ENCODE data around the gene BBC3. TPM values are rescaled to one million over a fixed set of nuclear protein-coding genes. Genes with fewer than 3 reads are reported as not detected.

BBC3 gene
- polyA plus RNA-seq, 2 of the 4 experiments (the other 2 are of a cell fraction) = 6.0 to 8.9 TPM

DNA sequence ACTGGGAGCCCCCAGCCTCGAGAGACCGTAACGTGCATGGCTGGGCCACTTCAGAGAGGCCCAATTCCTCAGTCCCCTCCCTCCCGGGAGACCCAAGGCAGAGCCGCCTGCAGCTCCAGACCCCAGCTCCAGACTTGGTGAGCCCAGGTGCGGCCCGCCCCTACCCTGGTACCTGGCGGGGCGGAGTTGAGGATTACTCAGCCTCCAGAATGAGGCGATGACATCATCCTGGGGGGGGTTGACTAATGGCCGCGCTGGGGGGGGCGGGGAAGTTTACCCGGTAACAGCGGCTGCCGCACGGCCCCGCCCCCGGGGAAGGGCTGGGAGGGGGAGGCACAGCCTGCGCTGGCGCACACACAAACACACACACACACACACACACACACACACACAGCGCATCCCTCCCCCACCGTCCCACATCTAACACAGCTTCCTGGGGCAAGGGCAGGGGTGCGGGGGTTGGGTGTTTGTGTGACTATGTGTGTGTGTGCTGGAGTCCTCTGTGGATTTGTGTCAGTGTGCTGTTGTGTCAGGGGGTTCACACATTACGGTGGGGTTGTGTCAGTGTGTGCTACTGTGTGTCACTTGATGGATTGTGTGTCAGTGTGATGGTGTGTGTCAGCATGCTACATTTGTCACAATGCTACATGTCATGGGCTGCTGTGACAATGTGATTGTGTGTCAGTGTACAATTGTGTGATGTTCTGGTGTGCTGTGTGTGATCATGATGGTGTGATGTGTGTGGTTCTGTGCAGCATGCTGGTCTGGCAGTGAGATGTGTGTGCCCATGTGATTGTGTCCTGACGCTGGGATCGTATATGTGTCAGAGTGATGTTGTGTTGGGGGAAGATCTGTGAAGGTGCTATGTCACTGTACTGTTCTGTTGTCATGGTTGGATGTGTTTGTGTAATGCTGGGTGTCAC lies 10.3 kb upstream of the BBC3 start (continued):
- no peak for TF ChIP-seq MAX (IDR thresholded peaks at IDR 0.05)
- TF ChIP-seq NFE2L2 (conservative IDR thresholded peaks at IDR 0.05; ENCODE audit: low read length) = no peak
- no peak for TF ChIP-seq ZSCAN20 (CRISPR knock-in tag; IDR thresholded peaks at IDR 0.05)
- TF ChIP-seq CHD2 (IDR thresholded peaks at IDR 0.05; ENCODE audit: low read length, partially characterized antibody) = peak; percentile 34
- no peak for TF ChIP-seq CBX2 (IDR thresholded peaks at IDR 0.05; ENCODE audit: borderline replicate concordance, low read depth)
- no peak for TF ChIP-seq E2F6 (IDR thresholded peaks at IDR 0.05; ENCODE audit: borderline replicate concordance, low read depth)
- TF ChIP-seq JUN (IDR thresholded peaks at IDR 0.05) = peak in 1 of 2 experiments; percentile 60; a peak in 1 of 5 replicates

DNA sequence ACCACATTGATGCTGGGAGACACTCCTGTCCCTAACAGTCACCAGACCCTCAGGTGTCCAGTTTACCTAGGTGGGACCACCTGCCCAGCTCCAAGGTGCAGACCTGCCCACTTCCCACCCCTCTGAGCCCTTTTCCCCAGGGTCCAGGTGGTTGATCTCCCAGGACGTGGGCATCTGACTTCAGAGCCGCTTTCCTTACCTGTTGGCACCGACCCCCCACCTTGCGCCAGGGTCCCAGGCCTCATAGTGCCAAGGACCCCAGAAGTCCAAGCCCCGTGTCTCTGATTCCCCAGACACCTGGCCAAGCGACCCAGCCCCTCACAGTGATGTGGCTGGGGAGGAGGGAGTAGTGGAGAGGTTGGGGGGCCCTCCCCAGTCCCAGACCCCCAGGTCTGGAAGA lies 9.6 kb upstream of the BBC3 start:
- POLR2A ChIA-PET = interaction anchor here (1.0 to 2.6 kb wide), 2 partner anchors 8 to 14 kb away, joined by 3 to 19 read pairs; no protein-coding TSS in a partner anchor
- WGBS (ENCODE audit: missing lambda C conversion rate) = 90% methylated on average over 6 of the region's 6 CpGs
- no peak overlapping the region; the same call in 2 of the 3 replicates for H3K4me3 ChIP-seq
- no peak for FAIRE-seq
- DNase-seq (ENCODE audit: low read depth in 1 of 2, low spot score in 1 of 2) = no peak
- peak overlapping the region; percentile 74 for H3K4me2 ChIP-seq
- TF ChIP-seq RAD21 (conservative IDR thresholded peaks at IDR 0.05 in 1 of 2, IDR thresholded peaks at IDR 0.05 in 1 of 2) = no peak
- TF ChIP-seq ZFP36 (IDR thresholded peaks at IDR 0.05; ENCODE audit: borderline replicate concordance, partially characterized antibody) = no peak
- no peak for TF ChIP-seq HOXB5 (CRISPR knock-in tag; IDR thresholded peaks at IDR 0.05)
- no peak for TF ChIP-seq FOSL2 (IDR thresholded peaks at IDR 0.05)
- no peak for TF ChIP-seq FOSL2 (CRISPR knock-in tag; IDR thresholded peaks at IDR 0.05)
- no peak for TF ChIP-seq HES2 (IDR thresholded peaks at IDR 0.05)
- no peak for TF ChIP-seq ESRRA (IDR thresholded peaks at IDR 0.05; ENCODE audit: borderline replicate concordance, low read length)
- TF ChIP-seq SREBF2 (IDR thresholded peaks at IDR 0.05) = no peak
- no peak for TF ChIP-seq POLR2A (IDR thresholded peaks at IDR 0.05; ENCODE audit: low read length)
- TF ChIP-seq, protein P1, sequence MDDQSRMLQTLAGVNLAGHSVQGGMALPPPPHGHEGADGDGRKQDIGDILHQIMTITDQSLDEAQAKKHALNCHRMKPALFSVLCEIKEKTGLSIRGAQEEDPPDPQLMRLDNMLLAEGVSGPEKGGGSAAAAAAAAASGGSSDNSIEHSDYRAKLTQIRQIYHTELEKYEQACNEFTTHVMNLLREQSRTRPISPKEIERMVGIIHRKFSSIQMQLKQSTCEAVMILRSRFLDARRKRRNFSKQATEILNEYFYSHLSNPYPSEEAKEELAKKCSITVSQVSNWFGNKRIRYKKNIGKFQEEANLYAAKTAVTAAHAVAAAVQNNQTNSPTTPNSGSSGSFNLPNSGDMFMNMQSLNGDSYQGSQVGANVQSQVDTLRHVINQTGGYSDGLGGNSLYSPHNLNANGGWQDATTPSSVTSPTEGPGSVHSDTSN (IDR thresholded peaks at IDR 0.05) = no peak
- TF ChIP-seq RARB (CRISPR knock-in tag; IDR thresholded peaks at IDR 0.05) = no peak
- no peak for TF ChIP-seq HEYL (CRISPR knock-in tag; IDR thresholded peaks at IDR 0.05)
- no peak for TF ChIP-seq REST (IDR thresholded peaks at IDR 0.05)
- TF ChIP-seq, protein P2, sequence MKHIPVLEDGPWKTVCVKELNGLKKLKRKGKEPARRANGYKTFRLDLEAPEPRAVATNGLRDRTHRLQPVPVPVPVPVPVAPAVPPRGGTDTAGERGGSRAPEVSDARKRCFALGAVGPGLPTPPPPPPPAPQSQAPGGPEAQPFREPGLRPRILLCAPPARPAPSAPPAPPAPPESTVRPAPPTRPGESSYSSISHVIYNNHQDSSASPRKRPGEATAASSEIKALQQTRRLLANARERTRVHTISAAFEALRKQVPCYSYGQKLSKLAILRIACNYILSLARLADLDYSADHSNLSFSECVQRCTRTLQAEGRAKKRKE (CRISPR knock-in tag; IDR thresholded peaks at IDR 0.05; ENCODE audit: low read depth) = no peak
- TF ChIP-seq EHMT2 (IDR thresholded peaks at IDR 0.05; ENCODE audit: low read depth) = no peak
- no peak for TF ChIP-seq EP300 (IDR thresholded peaks at IDR 0.05)
- TF ChIP-seq CHD2 (IDR thresholded peaks at IDR 0.05; ENCODE audit: low read length, partially characterized antibody) = no peak
- no peak for TF ChIP-seq FOSB (CRISPR knock-in tag; IDR thresholded peaks at IDR 0.05)
- no peak for TF ChIP-seq SMC3 (IDR thresholded peaks at IDR 0.05)
- TF ChIP-seq ZC3H11A (IDR thresholded peaks at IDR 0.05) = no peak
- no peaks in the 10 kb centered on the region for H3K9me3 ChIP-seq
- ATAC-seq = no peak
- peak overlapping the region; percentile 57 to 84 for H3K27ac ChIP-seq
- CTCF ChIA-PET = interaction anchor here (0.5 to 7.4 kb wide), 4 partner anchors 11 to 356 kb away, joined by 3 to 41 read pairs (median 3); no protein-coding TSS in a partner anchor
- peaks cover 33% of the 10 kb centered on the region for H3K4me1 ChIP-seq

Measured in A549 (cell line).